ENCODE results near the gene ZSWIM1. TPM values are rescaled to one million over a fixed set of nuclear protein-coding genes. Genes with fewer than 3 reads are reported as not detected.
"Not testable (repeated sequence)": the region's sequence is repeated elsewhere in the genome, so short reads cannot be mapped to it uniquely, and the experiment has no call there.

ZSWIM1 gene
- total RNA-seq, 1 experiment from 2014 or later, result 20.5 TPM

DNA sequence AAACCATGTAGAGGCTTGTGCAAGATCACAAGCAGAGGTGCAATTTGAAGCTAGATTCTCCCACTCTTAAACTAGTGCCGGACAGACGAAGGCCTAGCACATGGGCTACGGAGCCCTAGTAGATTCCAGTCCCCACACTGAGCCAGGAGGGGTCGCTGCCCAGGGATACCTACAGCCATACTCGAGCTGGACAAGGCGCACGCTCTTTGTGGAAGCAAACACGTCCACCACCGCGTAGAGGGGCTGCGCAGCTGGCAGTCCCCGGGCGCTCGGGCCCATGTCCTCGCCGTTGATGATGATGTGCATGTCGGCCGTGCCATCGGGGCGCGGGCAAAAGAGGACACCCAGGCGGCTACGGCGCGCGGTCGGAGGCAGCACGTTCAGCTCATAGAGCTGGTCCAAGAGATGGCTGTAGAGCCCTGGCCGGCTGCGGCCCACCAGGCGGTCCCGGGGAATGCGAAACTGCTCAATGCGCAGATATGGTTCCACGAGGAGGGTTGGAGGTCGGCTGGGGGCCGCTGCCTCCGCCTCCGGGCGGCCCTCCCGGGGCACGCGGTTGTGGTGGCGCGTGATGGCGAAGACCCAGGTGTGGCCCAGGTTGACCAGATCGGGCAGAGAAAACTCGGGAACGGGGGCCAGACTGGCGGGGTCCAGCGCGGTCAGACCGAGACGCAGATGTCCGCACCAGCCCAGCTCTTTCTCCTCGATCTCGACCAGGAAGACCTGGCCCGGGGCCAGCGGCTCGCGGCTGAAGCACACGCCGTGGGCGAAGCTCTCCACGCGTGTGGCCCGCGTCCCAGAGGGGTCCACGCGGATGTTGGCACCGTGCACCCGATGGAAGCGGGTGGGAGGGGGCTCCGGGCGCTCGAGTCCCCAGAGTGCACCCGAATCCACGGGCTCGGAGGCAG, 9.3 kb downstream of the ZSWIM1 start:
- peak overlapping the region; percentile 89 for H3K4me3 ChIP-seq
- peaks cover 34% of the 10 kb centered on the region for H3K4me1 ChIP-seq
- H3K27me3 ChIP-seq, result no peaks in the 10 kb centered on the region
- H3K9me3 ChIP-seq (replicated peaks), result no peaks in the 10 kb centered on the region
- peak overlapping the region; percentile 84 for H3K27ac ChIP-seq
- DNase-seq, result peak; percentile 82 to 84
- peaks cover 10% of the 10 kb centered on the region for H3K36me3 ChIP-seq

GRCh38 chr20:45890985-45891983, 10.3 kb downstream of the ZSWIM1 start, which contains the start of the genes CTSA and NEURL2:
TSS of gene CTSA (plus strand) at chr20:45891335. CDS start at chr20:45891569, 234 bp downstream.
TSS of gene NEURL2 (minus strand) at chr20:45891208. CDS start at chr20:45890991, 217 bp downstream.
- peak; percentile 98 to 99 for DNase-seq
- Histone ChIP-seq H3K4me3 (peak within 1 kb of the TSS; percentile 89), H3K4me1 (peaks cover 35% of the 10 kb centered on the region), H3K36me3 (peaks cover 18% of the 10 kb centered on the region), H3K9me3 (replicated peaks) (no peaks in the 10 kb centered on the region), H3K27ac (peak within 1 kb of the TSS; percentile 84), H3K27me3 (no peaks in the 10 kb centered on the region)

DNA sequence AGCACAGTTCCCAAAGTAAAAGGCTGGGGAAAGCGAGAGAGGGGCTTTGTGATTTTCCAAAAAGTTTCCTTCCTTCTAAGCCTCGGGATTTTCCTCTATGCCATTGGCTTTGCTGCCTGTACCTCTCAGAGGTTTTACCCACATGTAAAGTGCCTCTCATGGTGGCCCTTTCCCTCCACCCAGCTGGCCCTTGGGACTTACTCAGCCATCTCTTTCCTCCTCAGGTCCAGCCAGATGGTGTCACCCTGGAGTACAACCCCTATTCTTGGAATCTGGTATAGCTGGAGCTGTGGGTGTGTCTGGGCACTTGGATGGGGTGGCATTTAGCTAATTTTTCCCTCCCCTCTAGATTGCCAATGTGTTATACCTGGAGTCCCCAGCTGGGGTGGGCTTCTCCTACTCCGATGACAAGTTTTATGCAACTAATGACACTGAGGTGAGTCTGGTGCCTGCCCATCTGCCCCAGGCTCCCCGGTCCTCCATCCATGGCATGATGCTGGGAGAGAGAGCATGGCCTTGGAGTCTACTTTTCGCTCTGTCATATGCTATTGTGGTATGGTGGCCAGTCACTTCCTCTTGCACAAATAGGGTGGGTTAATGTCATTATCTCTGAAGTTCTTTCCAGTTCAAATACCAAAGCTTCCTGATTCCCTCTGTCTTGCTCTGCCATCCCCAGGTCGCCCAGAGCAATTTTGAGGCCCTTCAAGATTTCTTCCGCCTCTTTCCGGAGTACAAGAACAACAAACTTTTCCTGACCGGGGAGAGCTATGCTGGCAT, 11.2 kb downstream of the ZSWIM1 start:
- Histone ChIP-seq H3K9me3 (replicated peaks) (no peaks in the 10 kb centered on the region), H3K36me3 (peaks cover 25% of the 10 kb centered on the region), H3K27ac (peak overlapping the region; percentile 84; the same call in 1 of the 2 replicates), H3K4me3 (peak overlapping the region; percentile 89), H3K4me1 (peaks cover 35% of the 10 kb centered on the region), H3K27me3 (no peaks in the 10 kb centered on the region)
- DNase-seq, result peak in 1 of 2 experiments; percentile 22

- no peak overlapping the region for H3K4me3 ChIP-seq
- no peaks in the 10 kb centered on the region for H3K27me3 ChIP-seq
- peaks cover 22% of the 10 kb centered on the region for H3K36me3 ChIP-seq
- peaks cover 35% of the 10 kb centered on the region for H3K4me1 ChIP-seq
- H3K27ac ChIP-seq, result peak overlapping the region; percentile 80
- H3K9me3 ChIP-seq (replicated peaks), result no peaks in the 10 kb centered on the region
- DNase-seq, result no peak
These were observed 11.9 kb downstream of the ZSWIM1 start for GRCh38 chr20:45892828-45893500.

DNA sequence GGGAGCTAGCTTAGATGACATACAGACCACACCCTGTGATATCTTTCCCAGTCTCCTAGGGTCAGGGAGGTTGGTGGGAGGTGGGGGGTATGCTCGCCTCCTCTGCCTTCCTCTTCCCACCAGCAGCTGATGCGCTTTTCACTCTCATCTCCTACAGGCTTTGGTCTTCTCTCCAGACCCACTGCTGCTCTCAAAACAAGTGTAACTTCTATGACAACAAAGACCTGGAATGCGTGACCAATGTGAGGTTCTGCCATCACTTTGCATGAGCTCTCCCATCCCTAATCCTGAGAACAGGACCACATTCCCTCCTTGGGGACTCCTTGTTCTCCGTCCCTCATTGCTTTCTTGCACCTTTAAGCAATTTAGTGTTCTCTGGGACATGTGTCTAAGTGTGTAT, 12.8 kb downstream of the ZSWIM1 start:
- no peaks in the 10 kb centered on the region for H3K27me3 ChIP-seq
- peak; percentile 83 to 85 for DNase-seq
- H3K27ac ChIP-seq, result peak overlapping the region; percentile 80
- H3K4me3 ChIP-seq, result no peak overlapping the region
- H3K4me1 ChIP-seq, result peaks cover 35% of the 10 kb centered on the region
- peaks cover 23% of the 10 kb centered on the region for H3K36me3 ChIP-seq
- no peaks in the 10 kb centered on the region for H3K9me3 ChIP-seq (replicated peaks)

DNA sequence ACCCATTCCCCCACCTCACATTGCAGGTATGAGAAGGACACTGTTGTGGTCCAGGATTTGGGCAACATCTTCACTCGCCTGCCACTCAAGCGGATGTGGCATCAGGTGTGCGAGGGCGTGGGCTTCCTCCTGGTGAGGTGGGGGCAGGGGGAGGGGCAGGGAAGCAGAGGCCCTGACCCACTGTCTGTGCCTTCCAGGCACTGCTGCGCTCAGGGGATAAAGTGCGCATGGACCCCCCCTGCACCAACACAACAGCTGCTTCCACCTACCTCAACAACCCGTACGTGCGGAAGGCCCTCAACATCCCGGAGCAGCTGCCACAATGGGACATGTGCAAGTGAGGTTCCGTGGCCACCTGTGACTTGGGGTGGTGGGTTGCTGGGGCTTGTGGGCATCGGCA, 13.8 kb downstream of the ZSWIM1 start:
- no peak overlapping the region for H3K4me3 ChIP-seq
- H3K27ac ChIP-seq, result peak overlapping the region; percentile 80
- H3K36me3 ChIP-seq, result peaks cover 25% of the 10 kb centered on the region
- no peaks in the 10 kb centered on the region for H3K9me3 ChIP-seq (replicated peaks)
- DNase-seq, result peak; percentile 68 to 73
- H3K27me3 ChIP-seq, result no peaks in the 10 kb centered on the region
- peaks cover 35% of the 10 kb centered on the region for H3K4me1 ChIP-seq

- peaks cover 35% of the 10 kb centered on the region for H3K36me3 ChIP-seq
These were observed 15.7 kb downstream of the ZSWIM1 start for GRCh38 chr20:45896641-45897161.

DNA sequence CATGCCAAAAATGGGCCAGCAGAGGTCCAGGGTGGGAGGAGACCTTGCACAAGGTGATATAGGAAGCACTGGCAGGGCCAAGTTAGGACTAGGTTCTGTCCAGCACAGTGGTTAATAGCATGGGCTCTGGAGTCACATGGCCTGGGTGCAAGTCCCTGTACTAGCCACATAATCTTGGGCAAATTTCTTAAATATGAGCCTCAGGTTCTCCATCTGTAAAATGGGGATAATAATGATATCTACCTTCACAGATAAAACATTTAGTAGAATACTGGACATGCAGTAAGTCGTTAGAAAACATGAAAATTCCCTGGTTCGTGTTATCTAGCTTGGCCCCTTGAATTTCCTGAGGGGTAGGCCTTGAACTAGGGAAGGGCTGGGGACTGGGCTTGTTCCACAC, 16.3 kb downstream of the ZSWIM1 start:
- peaks cover 32% of the 10 kb centered on the region for H3K4me1 ChIP-seq
- H3K27me3 ChIP-seq, result no peaks in the 10 kb centered on the region
- H3K4me3 ChIP-seq, result no peak overlapping the region
- DNase-seq, result no peak
- H3K27ac ChIP-seq, result no peak overlapping the region
- H3K36me3 ChIP-seq, result peaks cover 38% of the 10 kb centered on the region
- H3K9me3 ChIP-seq (replicated peaks), result no peaks in the 10 kb centered on the region

More at GRCh38 chr20:45896641-45897161, 15.7 kb downstream of the ZSWIM1 start:
- H3K27me3 ChIP-seq, result no peaks in the 10 kb centered on the region
- DNase-seq, result no peak
- no peaks in the 10 kb centered on the region for H3K9me3 ChIP-seq (replicated peaks)
- peaks cover 34% of the 10 kb centered on the region for H3K4me1 ChIP-seq
- H3K27ac ChIP-seq, result no peak overlapping the region
- H3K4me3 ChIP-seq, result no peak overlapping the region

DNA sequence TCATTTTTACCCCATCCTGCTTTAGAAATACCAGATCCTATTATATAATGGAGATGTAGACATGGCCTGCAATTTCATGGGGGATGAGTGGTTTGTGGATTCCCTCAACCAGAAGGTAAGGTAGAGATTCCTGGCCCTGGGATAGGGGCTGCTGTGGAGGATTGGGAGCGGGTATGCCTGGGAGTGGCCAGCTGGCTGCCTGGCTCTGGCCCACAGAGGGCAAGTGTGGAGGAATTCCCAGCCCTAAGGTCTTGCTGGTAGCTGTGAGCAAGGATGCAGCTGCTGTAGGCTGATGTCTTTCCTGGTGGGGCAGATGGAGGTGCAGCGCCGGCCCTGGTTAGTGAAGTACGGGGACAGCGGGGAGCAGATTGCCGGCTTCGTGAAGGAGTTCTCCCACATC, 16.7 kb downstream of the ZSWIM1 start:
- peaks cover 38% of the 10 kb centered on the region for H3K36me3 ChIP-seq
- no peak overlapping the region for H3K4me3 ChIP-seq
- H3K27me3 ChIP-seq, result no peaks in the 10 kb centered on the region
- no peaks in the 10 kb centered on the region for H3K9me3 ChIP-seq (replicated peaks)
- H3K27ac ChIP-seq, result no peak overlapping the region
- H3K4me1 ChIP-seq, result peaks cover 35% of the 10 kb centered on the region
- DNase-seq, result no peak

DNA sequence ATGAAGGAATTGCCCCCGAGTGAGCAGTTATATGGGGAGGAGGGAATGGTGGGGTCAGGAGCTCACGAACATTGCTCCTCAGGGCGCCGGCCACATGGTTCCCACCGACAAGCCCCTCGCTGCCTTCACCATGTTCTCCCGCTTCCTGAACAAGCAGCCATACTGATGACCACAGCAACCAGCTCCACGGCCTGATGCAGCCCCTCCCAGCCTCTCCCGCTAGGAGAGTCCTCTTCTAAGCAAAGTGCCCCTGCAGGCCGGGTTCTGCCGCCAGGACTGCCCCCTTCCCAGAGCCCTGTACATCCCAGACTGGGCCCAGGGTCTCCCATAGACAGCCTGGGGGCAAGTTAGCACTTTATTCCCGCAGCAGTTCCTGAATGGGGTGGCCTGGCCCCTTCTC, 17.3 kb downstream of the ZSWIM1 start:
- peaks cover 29% of the 10 kb centered on the region for H3K4me1 ChIP-seq
- H3K27ac ChIP-seq, result no peak overlapping the region
- no peak for DNase-seq
- H3K27me3 ChIP-seq, result no peaks in the 10 kb centered on the region
- no peaks in the 10 kb centered on the region for H3K9me3 ChIP-seq (replicated peaks)
- H3K36me3 ChIP-seq, result peaks cover 38% of the 10 kb centered on the region
- H3K4me3 ChIP-seq, result no peak overlapping the region

GRCh38 chr20:45899046-45899835, 18.2 kb downstream of the ZSWIM1 start:
- Histone ChIP-seq H3K36me3 (peaks cover 35% of the 10 kb centered on the region), H3K4me1 (peaks cover 20% of the 10 kb centered on the region)
- no peak for DNase-seq

DNA sequence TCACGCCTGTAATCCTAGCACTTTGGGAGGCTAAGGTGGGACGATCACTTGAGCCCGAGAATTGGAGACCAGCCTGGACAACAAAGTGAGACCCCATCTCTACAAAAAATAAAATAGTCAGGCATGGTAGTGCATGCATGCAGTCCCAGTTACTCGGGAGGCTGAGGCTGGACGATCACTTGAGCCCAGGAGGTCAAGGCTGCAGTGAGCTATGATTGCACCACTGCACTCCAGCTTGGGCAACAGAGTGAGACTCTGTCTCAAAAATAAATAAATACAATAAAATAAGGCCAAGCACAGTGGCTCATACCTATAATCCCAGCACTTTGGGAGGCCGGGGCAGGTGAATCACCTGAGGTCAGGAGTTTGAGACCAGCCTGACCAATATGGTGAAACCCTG, 20.3 kb downstream of the ZSWIM1 start:
- peaks cover 24% of the 10 kb centered on the region for H3K36me3 ChIP-seq
- not testable (repeated sequence) for DNase-seq; H3K9me3 ChIP-seq (replicated peaks); H3K27ac ChIP-seq; H3K4me3 ChIP-seq; H3K27me3 ChIP-seq; H3K4me1 ChIP-seq

More at GRCh38 chr20:45899046-45899835, 18.2 kb downstream of the ZSWIM1 start:
- no peak overlapping the region for H3K27ac ChIP-seq
- no peak overlapping the region for H3K4me3 ChIP-seq
- no peaks in the 10 kb centered on the region for H3K27me3 ChIP-seq
- no peaks in the 10 kb centered on the region for H3K9me3 ChIP-seq (replicated peaks)
